ENCODE measurements around the gene MARS1. TPM values are rescaled to one million over a fixed set of nuclear protein-coding genes. Genes with fewer than 3 reads are reported as not detected.

The MARS1 gene
- total RNA-seq, 1 donor from 2014 or later = 351 TPM

- peak overlapping the region; percentile 86 for H3K4me3 Mint-ChIP-seq (ENCODE audit: unreplicated experiment)
- Histone ChIP-seq H3K4me2 (ENCODE audit: low read length) (peak overlapping the region; percentile 93), H3K9ac (ENCODE audit: low read length) (peak overlapping the region; percentile 72), H3K79me2 (ENCODE audit: insufficient read depth, low read length) (peaks cover 12% of the 10 kb centered on the region), H4K20me1 (ENCODE audit: insufficient read depth, low read length) (peaks cover 12% of the 10 kb centered on the region), H3K27ac (ENCODE audit: low read depth, low read length) (no peak overlapping the region), H3K9me3 (ENCODE audit: insufficient read depth, low read depth, low read length) (no peaks in the 10 kb centered on the region), H3K36me3 (ENCODE audit: insufficient read depth, low read length) (no peaks in the 10 kb centered on the region), H3K27me3 (ENCODE audit: insufficient read depth, low read length) (peaks cover 10% of the 10 kb centered on the region), H3K4me3 (ENCODE audit: insufficient read depth, low read depth, low read length) (peak overlapping the region; percentile 69), H2AFZ (ENCODE audit: low read depth, low read length) (peak overlapping the region; percentile 50), H3K4me1 (ENCODE audit: insufficient read depth, low read length) (peaks cover 22% of the 10 kb centered on the region)
- FAIRE-seq = no peak
- TF ChIP-seq, protein P1, sequence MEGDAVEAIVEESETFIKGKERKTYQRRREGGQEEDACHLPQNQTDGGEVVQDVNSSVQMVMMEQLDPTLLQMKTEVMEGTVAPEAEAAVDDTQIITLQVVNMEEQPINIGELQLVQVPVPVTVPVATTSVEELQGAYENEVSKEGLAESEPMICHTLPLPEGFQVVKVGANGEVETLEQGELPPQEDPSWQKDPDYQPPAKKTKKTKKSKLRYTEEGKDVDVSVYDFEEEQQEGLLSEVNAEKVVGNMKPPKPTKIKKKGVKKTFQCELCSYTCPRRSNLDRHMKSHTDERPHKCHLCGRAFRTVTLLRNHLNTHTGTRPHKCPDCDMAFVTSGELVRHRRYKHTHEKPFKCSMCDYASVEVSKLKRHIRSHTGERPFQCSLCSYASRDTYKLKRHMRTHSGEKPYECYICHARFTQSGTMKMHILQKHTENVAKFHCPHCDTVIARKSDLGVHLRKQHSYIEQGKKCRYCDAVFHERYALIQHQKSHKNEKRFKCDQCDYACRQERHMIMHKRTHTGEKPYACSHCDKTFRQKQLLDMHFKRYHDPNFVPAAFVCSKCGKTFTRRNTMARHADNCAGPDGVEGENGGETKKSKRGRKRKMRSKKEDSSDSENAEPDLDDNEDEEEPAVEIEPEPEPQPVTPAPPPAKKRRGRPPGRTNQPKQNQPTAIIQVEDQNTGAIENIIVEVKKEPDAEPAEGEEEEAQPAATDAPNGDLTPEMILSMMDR (IDR thresholded peaks at IDR 0.05; ENCODE audit: insufficient read depth, low read depth, low read length) = no peak
- TF ChIP-seq EZH2 (IDR thresholded peaks at IDR 0.05; ENCODE audit: insufficient read depth, low read length) = no peak
- H3K36me3 Mint-ChIP-seq (ENCODE audit: low read depth, unreplicated experiment) = peaks cover 6% of the 10 kb centered on the region
- peaks cover 3% of the 10 kb centered on the region for H3K9me3 Mint-ChIP-seq (ENCODE audit: unreplicated experiment)
- peaks cover 31% of the 10 kb centered on the region for H3K4me1 Mint-ChIP-seq (ENCODE audit: low read depth, unreplicated experiment)
- H3K27me3 Mint-ChIP-seq (ENCODE audit: low read depth, unreplicated experiment) = peaks cover 11% of the 10 kb centered on the region
- peak overlapping the region; percentile 31 for H3K27ac Mint-ChIP-seq (ENCODE audit: unreplicated experiment)
- DNase-seq (ENCODE audit: low read depth) = no peak
Observed at GRCh38 chr12:57550641-57551549, 63.0 kb downstream of the MARS1 start.

- Histone ChIP-seq H3K4me2 (ENCODE audit: low read length) (peak overlapping the region; percentile 69), H3K4me1 (ENCODE audit: insufficient read depth, low read length) (peaks cover 17% of the 10 kb centered on the region), H3K27ac (ENCODE audit: low read depth, low read length) (no peak overlapping the region), H3K36me3 (ENCODE audit: insufficient read depth, low read length) (no peaks in the 10 kb centered on the region), H2AFZ (ENCODE audit: low read depth, low read length) (no peak overlapping the region), H4K20me1 (ENCODE audit: insufficient read depth, low read length) (peaks cover 7% of the 10 kb centered on the region), H3K9me3 (ENCODE audit: insufficient read depth, low read depth, low read length) (no peaks in the 10 kb centered on the region), H3K27me3 (ENCODE audit: insufficient read depth, low read length) (peaks cover 10% of the 10 kb centered on the region), H3K9ac (ENCODE audit: low read length) (no peak overlapping the region), H3K79me2 (ENCODE audit: insufficient read depth, low read length) (peaks cover 3% of the 10 kb centered on the region), H3K4me3 (ENCODE audit: insufficient read depth, low read depth, low read length) (no peak overlapping the region)
- H3K9me3 Mint-ChIP-seq (ENCODE audit: unreplicated experiment) = peaks cover 3% of the 10 kb centered on the region
- FAIRE-seq = no peak
- H3K4me1 Mint-ChIP-seq (ENCODE audit: low read depth, unreplicated experiment) = peaks cover 28% of the 10 kb centered on the region
- peak overlapping the region; percentile 86 for H3K4me3 Mint-ChIP-seq (ENCODE audit: unreplicated experiment)
- H3K36me3 Mint-ChIP-seq (ENCODE audit: low read depth, unreplicated experiment) = peaks cover 3% of the 10 kb centered on the region
- no peak for DNase-seq (ENCODE audit: low read depth)
- no peak overlapping the region for H3K27ac Mint-ChIP-seq (ENCODE audit: unreplicated experiment)
- TF ChIP-seq, protein P1 (IDR thresholded peaks at IDR 0.05; ENCODE audit: insufficient read depth, low read depth, low read length) = no peak
- TF ChIP-seq EZH2 (IDR thresholded peaks at IDR 0.05; ENCODE audit: insufficient read depth, low read length) = no peak
- peaks cover 11% of the 10 kb centered on the region for H3K27me3 Mint-ChIP-seq (ENCODE audit: low read depth, unreplicated experiment)
Observed at GRCh38 chr12:57551637-57552305, 63.9 kb downstream of the MARS1 start.
